LNCAP (cell line): ENCODE measurements around the gene LMNTD1.

Experiments used
- TF ChIP-seq, protein P1 (sequence below): fragments of 450-650 bp; IDR thresholded peaks from 2 replicates; pipeline ENCODE4 v1.5.1; 2017; ENCODE audit warnings: mild to moderate bottlenecking

Gene LMNTD1

DNA sequence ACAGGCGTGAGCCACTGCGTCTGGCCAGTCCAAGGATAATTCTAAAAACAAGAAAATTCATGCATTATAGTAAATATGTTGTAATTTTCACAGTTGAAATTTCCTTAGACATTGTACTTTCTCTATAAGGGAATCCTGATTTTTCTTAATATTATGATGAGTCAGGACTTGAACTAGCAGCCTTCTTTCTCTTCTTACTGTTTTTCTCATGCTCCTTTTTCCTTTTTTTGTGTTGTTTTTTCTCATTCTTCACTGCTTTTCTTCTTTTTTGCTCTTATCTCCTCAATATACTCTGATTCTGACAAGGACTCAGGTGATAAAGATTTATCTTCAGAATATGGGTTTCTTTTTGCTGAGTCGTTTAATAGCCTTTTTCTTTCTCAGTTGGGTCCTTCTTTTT lies 117.7 kb downstream of the LMNTD1 start:
- TF ChIP-seq, protein P1, sequence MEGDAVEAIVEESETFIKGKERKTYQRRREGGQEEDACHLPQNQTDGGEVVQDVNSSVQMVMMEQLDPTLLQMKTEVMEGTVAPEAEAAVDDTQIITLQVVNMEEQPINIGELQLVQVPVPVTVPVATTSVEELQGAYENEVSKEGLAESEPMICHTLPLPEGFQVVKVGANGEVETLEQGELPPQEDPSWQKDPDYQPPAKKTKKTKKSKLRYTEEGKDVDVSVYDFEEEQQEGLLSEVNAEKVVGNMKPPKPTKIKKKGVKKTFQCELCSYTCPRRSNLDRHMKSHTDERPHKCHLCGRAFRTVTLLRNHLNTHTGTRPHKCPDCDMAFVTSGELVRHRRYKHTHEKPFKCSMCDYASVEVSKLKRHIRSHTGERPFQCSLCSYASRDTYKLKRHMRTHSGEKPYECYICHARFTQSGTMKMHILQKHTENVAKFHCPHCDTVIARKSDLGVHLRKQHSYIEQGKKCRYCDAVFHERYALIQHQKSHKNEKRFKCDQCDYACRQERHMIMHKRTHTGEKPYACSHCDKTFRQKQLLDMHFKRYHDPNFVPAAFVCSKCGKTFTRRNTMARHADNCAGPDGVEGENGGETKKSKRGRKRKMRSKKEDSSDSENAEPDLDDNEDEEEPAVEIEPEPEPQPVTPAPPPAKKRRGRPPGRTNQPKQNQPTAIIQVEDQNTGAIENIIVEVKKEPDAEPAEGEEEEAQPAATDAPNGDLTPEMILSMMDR = no peak

DNA sequence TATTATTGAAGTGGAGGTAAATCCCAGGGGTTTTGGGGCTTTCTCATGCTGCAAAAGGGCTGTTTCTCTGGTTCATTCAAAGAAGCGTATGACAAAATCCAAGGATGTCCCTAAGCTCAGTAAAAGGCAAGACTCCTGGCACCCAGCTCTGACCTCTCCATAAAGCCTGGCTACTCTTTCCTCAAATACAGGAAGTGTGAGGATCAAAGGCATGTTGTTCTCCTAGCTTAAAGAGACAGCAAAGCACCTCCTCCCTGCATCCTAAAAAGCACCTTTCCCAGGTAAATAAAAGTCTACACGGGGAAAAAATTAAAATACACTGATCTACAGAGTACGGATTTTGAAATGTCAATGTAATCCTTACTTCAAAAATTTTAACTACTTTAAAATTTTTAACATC lies 118.6 kb downstream of the LMNTD1 start:
- TF ChIP-seq, protein P1 = no peak

DNA sequence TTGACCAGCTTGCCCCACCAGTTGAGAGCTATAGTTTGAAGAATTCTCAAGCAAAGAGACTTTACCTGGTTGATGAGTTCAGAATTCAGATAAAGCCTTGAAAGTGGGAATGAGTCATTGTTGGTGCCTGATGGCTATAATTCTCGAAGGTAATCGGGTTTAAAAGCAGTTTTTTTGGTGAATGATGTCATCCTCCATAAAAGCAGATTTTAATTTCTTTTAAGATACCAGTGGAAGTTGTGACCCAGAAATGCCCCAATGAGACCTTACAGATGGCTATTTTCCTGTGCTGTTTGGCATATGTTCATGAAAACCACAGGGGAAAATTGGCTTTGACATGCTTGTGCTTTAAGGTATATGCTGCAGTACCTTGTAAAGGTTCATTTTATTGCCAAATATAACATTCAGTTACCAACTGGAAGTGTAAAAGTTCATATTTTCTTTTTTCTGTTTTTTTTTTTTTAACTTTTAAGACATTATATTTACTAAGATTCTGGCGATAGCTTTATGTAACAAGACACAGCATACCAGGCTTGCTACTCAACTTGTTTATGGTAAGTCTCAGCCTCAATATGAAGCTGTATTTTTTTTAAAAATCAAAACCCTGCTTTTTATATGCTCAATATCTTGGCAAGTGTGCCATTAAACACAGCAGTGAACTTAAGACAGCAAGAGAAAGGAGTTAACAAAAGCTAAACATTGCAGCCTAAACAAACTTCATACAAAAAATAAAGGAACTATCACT lies 119.3 kb downstream of the LMNTD1 start:
- TF ChIP-seq, protein P1 = no peak

DNA sequence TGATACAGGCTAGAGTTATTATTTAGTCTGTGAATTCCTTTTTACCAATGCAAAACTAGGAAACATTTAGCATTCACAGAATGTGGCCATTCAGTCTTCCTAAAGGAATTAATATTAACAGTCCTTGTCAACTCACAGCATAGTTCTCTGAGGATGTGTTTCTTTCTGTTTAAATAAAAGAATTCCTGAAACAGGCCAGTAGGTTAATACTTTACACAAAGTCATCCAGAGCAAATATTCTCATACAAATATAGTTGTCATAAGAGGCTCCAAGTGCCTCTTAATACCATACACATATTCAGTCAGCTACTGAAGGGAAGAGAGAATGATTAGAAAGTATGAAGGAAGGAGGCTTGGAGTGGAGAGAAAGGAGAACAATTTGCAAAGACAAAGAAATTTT lies 120.1 kb downstream of the LMNTD1 start:
- TF ChIP-seq, protein P1 = no peak

DNA sequence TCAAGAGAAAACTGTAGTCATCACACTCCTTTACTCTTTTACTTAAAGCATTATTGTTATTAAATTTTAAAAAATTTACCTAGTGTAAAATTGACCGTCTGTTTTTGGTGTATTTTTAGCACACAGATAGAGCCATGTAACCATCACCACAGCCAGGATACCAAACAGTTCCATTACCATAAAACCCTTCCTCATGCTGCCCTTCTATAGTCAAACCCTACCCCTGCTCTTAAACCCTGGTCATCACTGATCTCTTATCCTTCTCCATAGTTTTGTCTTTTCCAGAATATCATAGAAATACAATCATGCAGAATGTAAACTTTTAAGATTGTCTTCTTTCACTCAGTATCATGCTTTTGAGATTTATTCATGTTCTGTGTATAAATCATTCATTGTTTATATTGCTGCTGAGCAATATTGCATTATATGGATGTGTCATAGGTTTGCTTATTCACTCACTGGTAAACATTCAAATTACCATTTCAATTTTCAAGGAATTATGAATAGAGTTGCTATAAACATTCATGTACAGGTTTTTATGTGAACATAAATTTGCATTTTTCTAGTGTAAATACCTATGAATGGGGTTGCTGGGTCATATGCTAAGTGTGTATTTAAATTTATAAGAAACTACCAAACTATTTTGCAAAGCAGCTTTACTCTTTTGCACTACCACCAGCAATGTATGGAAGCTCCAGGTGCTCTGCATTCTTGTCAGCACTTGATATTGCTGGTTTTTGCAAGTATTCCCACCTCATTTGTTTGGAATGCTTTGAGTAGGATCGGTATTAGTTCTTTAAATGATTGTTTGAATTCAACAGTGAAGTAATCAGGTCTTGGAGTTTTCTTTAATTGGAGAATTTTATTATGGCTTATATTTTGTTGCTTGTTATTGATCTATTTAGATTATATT lies 125.5 kb downstream of the LMNTD1 start:
- TF ChIP-seq, protein P1 = no peak
